AG04449 (cell line): ENCODE measurements around the gene GGCT.
"Not testable (repeated sequence)": the region's sequence is repeated elsewhere in the genome, so short reads cannot be mapped to it uniquely, and the experiment has no call there.

Experiments used
- CTCF ChIA-PET: fragments of 350-600 bp; formaldehyde crosslinking; extraction: SDS; loops from one replicate; lab custom pipeline; 2021; ENCODE audit warnings: antibody characterized with exemption; lab: Yijun Ruan, JAX
- POLR2A ChIA-PET: fragments of 400-600, 350-600 bp; formaldehyde crosslinking; extraction: SDS; loops from one replicate; lab custom pipeline; 2020; ENCODE audit warnings: antibody characterized with exemption, inconsistent platforms; lab: Yijun Ruan, JAX
- DNase-seq: peaks from one replicate; pipeline ENCODE4 v3.0.0-alpha.2; 2010; ENCODE audit warnings: low read depth, low spot score
- H3K4me3 ChIP-seq: 2 replicates; pipeline ENCODE4 v1.5.1; 2011; ENCODE audit warnings: low read depth, mild to moderate bottlenecking, control low read depth, low read length
- CTCF ChIP-seq: IDR thresholded peaks from one replicate; pipeline ENCODE4 v1.5.1; 2011; ENCODE audit warnings: mild to moderate bottlenecking, moderate library complexity, low read length, control low read depth, inconsistent platforms; ENCODE audit not compliant: insufficient read depth; ENCODE audit errors: missing control alignments

GGCT gene

GRCh38 chr7:30514177-30514576 lies 9.5 kb upstream of the GGCT start:
- TF ChIP-seq CTCF, result no peak
- DNase-seq, result no peak
- POLR2A ChIA-PET, result no interaction called here
- CTCF ChIA-PET, result interaction anchor here (1.0 to 2.1 kb wide), 2 partner anchors 9 to 50 kb away, joined by 3 to 5 read pairs; no protein-coding TSS in a partner anchor
- H3K4me3 ChIP-seq, result no peak overlapping the region

GRCh38 chr7:30513762-30514161 lies 9.1 kb upstream of the GGCT start:
- POLR2A ChIA-PET, result no interaction called here
- TF ChIP-seq CTCF, result no peak
- no peak overlapping the region for H3K4me3 ChIP-seq
- CTCF ChIA-PET, result interaction anchor here (4.6 to 4.9 kb wide), 2 partner anchors 7 to 50 kb away, joined by 49 to 132 read pairs; no protein-coding TSS in a partner anchor
- no peak for DNase-seq

DNA sequence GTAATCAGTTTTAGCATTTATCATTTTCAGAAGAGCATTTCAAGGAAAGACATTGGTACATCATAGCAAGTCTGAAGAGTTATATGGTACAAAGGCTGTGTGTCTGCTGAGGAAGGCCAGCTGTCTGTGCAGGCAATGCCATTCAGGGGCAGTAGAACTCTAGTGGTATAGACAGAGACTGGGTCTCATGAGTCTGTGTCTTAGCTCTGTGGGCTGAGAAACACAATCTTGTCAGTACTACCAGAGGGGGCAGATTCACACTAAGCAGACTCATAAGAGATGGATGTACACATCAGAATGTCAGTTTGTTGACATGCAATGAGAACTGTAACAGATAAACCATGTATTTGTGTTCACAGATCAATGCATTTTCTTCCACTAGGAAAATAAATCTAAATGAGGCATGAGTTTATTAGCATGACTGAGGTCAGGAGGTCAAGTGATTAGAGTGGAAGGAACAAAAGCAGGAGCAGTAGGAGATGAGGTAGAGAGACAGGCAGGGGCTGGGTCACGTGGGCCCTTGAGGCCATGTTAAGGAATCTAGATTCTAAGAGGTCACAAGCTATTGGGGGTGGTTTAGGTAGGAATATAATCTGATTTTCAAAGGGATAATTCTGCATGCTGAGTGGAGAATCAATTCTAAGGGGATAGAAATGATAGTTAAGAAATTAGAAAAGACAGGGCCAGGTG lies 7.5 kb upstream of the GGCT start:
- no peak for DNase-seq
- ChIA-PET CTCF (interaction anchor here (0.8 to 4.9 kb wide), 12 partner anchors 9 to 236 kb away, joined by 3 to 132 read pairs (median 8); partner anchors contain the start of gene NOD1), POLR2A (interaction anchor here (0.6 kb wide), 1 partner anchor 82 kb away, joined by 4 read pairs; no protein-coding TSS in a partner anchor)
- no peak for TF ChIP-seq CTCF
- H3K4me3 ChIP-seq, result no peak overlapping the region

GRCh38 chr7:30511494-30511893 lies 6.9 kb upstream of the GGCT start:
- H3K4me3 ChIP-seq, result no peak overlapping the region
- DNase-seq, result no peak
- TF ChIP-seq CTCF, result no peak
- ChIA-PET POLR2A (no interaction called here), CTCF (interaction anchor here (0.7 to 4.9 kb wide), 18 partner anchors 10 to 236 kb away, joined by 3 to 132 read pairs (median 5); partner anchors contain the start of gene NOD1)

GRCh38 chr7:30510124-30511075 lies 5.8 kb upstream of the GGCT start:
- peak; percentile 58 for TF ChIP-seq CTCF
- no peak for DNase-seq
- no peak overlapping the region for H3K4me3 ChIP-seq
- ChIA-PET POLR2A (no interaction called here), CTCF (interaction anchor here (0.6 to 4.9 kb wide), 32 partner anchors 8 to 336 kb away, joined by 3 to 132 read pairs (median 4); partner anchors contain the start of gene NOD1)

DNA sequence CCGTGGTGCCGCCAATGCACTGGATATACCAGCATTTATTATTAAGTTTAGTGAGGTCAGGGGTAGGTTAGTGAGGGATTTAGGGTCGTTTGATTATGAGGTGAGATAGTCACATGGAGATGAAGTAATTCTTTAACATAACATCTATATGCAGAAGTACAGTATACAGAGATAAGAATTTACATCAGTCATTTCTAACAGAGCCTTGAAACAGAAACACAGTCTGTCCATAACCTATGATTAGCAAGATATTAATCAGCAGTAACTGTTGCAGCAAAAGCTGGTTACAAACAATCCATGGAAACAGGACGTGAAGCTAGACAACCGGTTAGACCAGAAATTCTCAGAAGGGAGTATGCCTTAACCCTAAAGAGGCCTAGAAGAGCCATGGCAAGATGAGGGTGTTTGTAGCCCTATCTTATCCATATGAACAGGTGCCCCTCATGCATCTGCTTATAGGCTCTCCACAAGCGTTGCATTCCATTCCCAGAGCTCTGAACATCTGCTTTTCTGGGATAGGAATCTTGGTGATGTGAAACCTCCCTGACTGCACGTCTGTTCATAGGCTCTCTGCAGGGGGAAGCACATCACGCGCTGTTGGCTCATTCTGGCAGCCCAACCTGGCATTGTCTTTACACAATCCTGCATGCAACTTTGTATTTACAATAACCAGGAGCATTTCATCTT lies 4.7 kb upstream of the GGCT start:
- POLR2A ChIA-PET, DNase-seq, H3K4me3 ChIP-seq: not testable (repeated sequence)
- CTCF ChIA-PET, result interaction anchor here (0.8 to 4.9 kb wide), 14 partner anchors 7 to 235 kb away, joined by 3 to 132 read pairs (median 5); partner anchors contain the start of gene NOD1

DNA sequence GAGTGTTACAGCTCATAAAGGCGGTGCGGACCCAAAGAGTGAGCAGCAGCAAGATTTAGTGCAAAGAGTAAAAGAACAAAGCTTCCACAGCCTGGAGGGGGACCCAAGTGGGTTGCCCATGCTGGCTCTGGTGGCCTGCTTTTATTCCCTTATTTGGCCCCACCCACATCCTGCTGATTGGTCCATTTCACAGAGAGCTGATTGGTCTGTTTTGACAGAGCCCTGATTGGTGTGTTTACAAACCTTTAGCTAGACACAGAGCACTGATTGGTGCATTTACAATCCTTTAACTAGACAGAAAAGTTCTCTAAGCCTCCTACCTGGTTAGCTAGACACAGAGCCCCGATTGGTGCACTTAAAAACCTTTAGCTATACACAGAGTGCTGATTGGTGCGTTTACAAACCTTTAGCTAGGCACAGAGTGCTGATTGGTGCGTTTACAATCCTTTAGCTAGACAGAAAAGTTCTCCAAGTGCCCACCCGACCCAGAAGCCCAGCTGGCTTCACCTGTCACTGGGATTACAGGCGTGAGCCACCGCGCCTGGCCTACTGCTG lies 2.8 kb upstream of the GGCT start:
- H3K4me3 ChIP-seq, DNase-seq, POLR2A ChIA-PET: not testable (repeated sequence)
- CTCF ChIA-PET, result interaction anchor here (1.0 to 3.6 kb wide), 2 partner anchors 9 to 57 kb away, joined by 4 to 17 read pairs; no protein-coding TSS in a partner anchor
